B cell (primary cell): Measurements from ENCODE around the gene NCOA7.

Source experiments
- CTCF ChIP-seq: fragments of 200-600 bp; IDR thresholded peaks from one replicate; pipeline ENCODE4 v1.8.0; 2022; ENCODE audit warnings: antibody characterized with exemption, mild to moderate bottlenecking
- EZH2 ChIP-seq: IDR thresholded peaks from 2 replicates; pipeline ENCODE4 v1.6.1; 2012; ENCODE audit warnings: borderline replicate concordance, low read depth, mild to moderate bottlenecking, moderate library complexity, low read length; ENCODE audit not compliant: insufficient read depth, poor library complexity, severe bottlenecking

GRCh38 chr6:125798734-125799508 is 8.2 kb downstream of the NCOA7 start:
- TF ChIP-seq CTCF, result no peak
- no peak for TF ChIP-seq EZH2
